ENCODE data around the gene RNF182.
"Not testable (repeated sequence)": the region's sequence is repeated elsewhere in the genome, so short reads cannot be mapped to it uniquely, and the experiment has no call there.

DNA sequence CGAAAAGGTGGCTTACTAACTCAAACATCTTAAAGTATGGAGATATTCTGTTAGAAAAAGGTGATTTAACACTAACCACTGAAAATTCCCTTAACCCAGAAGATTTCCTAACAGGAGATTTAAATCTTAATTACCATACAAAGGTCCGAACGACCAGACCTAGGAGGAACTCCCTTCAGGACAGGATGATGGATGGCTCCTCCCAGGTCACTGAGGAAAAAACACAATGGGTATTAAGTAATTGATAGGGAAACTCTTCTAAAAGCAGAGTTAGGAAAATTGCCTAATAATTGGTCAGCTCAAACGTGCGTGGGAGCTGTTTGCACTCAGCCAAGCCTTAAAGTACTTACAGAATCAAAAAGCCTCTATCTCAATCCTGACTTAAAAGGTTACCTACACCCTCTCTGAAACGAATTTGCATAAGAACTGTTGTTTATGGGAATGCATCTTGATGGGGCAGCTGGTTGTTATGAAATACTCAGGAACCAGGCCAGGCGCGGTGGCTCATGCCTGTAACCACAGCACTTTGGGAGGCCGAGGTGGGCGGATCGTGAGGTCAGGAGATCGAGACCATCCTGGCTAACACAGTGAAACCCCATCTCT lies 44.6 kb upstream of the RNF182 start:
- TF ChIP-seq POLR2AphosphoS5, POLR2A (IDR thresholded peaks at IDR 0.05; ENCODE audit: low read depth, low read length): not testable (repeated sequence)

Measured in GM12891 (cell line).